HG03159 (cell line): Measurements from ENCODE around the gene HEPN1.
"Not testable (repeated sequence)": the region's sequence is repeated elsewhere in the genome, so short reads cannot be mapped to it uniquely, and the experiment has no call there.

Experiments
- ATAC-seq: cut with Tn5 transposase; IDR thresholded peaks from one replicate; pipeline ENCODE4 v1.9.1; 2021; ENCODE audit warnings: mild to moderate bottlenecking, moderate library complexity; ENCODE audit not compliant: unreplicated experiment

The HEPN1 gene

DNA sequence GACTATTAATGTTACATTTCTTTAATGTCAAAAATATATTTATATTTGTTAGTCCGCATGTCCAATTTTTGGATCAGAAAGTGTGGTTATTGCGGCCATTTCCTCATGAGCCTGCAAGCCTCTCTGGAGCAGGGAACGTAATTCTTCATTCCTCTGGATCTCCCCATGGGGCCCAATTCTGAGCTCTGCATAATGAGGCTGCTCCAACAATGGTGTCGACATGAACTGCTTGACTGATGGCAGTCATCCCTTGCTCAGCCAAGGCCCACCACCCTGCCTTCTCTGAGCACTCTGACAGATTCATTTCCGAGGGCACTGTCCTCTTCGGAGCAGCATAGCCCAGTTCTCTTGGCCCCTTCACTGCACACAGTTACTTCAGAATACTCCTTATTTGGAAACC, 19.9 kb downstream of the HEPN1 start:
- no peak for ATAC-seq

DNA sequence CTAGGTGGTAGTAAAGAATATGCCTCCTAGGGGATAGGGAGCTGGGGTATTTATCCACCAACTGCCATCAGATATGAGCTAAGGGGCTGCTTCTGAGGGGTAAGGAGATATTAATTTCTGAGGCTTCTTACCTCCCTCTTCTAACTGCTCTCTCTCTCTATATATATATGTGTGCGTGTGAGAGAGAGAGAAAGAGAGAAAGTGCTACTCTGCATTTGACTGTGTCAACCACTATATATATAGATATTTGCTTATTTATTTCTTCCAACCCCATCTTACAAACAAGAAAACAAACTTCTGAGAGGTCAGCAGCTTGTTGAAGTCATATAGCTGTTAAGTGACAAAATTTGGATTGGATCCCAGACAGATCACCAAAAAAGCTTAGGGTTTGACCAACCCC, 22.7 kb downstream of the HEPN1 start:
- no peak for ATAC-seq

DNA sequence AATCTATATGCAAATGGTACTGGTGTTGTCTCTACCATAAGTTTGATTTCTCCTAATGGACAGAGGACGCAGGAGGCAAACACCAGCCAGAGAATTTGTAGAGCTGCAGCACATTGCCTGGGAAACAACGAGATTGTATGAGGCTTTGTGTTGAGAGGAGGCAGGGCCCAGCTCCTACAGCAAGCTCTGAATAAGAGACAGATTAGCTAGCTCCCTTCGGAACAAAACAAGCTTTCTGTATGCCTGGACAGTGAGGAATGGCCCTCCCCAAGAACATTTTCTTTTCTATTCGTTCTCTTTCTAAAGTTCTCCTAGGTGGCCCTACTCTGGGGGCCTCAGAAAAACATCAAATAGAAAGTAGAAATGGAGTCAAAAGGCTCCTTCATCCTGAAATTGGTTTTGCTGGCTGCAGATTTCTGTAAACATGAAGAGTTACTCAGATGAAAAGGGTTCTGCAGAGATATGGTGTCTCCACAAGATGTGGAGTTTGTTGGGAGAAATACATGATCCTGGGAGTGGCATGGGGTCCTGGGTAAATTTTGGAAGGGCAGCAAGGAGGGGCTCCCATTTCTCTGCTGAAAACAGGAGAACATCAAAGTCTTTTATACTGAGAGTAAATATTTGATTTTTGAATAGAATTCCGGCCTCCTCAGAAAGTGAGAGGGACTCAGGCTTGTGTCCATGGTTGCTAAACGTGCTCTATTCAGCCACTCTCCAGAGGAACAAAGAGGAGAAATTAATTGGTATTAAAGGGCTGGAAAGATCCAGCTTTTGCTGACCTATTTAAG, 23.6 kb downstream of the HEPN1 start:
- no peak for ATAC-seq

DNA sequence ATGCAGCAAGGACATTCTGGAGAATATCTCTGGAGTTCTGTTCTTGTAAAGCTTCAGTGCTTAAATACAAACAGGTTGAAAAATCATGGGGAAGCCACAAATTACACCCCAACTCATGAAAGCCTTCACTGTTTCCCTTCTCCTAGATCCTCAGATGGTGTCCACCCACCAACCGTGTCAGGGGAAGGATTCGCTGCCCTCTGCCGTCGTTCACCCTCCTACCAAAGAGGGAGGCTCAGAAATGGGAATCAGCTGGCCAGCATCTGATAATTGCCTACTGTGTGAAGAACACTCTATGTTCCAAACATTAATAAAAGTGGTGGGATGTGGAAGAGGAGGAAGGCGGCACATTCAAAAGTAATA, 24.2 kb downstream of the HEPN1 start:
- ATAC-seq = no peak

DNA sequence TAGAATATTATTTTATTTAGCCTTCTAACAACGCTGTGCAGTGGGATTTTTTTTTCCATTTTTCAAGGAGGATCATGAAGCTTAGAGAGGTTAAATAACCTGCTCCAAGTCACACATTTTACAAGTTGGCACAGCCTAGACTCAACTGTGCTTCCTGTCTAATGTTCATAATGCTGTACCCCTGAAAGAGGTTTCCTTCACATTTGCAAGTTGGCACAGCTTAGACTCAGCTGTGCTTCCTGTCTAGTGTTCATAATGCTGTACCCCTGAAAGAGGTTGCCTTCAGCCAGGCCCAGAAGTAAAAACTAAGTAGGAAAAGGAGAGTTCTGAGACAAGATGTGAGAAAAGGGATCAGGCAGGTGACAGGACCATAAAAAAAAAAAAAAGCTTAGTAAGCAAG, 24.7 kb downstream of the HEPN1 start:
- ATAC-seq = no peak

DNA sequence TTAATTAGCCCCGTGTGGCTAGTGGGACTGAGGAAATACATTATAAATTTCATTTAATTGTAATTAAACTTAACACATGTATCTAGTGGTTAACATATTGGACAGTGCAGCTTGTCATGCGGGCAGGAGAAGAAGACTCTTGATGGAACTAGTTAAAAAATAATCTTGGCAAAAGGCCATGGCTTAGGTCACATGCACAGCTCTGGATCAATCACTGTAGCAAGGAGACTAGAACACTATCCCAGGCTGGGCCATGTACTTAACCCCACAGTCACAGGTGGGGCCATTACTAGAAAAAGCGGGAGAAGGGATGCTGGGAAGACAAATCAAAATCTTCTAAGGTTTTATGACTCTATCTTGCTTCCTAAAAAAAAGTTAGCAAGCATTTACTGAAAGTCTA, 25.5 kb downstream of the HEPN1 start:
- no peak for ATAC-seq

DNA sequence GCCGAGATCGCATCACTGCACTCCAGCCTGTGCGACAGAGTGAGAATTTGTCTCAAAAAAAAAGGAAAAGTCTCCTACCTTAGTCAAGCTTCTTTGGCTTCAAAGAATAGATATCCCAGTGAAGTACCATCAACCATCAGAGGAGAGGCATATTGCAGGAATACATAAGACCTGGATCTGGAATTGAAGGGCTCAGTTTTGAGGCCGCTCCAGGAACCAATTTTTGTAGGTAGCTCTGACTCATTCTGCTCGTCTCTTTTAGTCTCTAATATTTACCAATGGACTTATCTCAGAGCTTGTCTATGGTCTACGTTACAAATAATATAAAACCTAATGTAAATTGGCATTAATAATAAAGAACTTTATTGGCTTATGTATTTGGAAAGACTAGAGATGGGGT, 26.8 kb downstream of the HEPN1 start:
- no peak for ATAC-seq

DNA sequence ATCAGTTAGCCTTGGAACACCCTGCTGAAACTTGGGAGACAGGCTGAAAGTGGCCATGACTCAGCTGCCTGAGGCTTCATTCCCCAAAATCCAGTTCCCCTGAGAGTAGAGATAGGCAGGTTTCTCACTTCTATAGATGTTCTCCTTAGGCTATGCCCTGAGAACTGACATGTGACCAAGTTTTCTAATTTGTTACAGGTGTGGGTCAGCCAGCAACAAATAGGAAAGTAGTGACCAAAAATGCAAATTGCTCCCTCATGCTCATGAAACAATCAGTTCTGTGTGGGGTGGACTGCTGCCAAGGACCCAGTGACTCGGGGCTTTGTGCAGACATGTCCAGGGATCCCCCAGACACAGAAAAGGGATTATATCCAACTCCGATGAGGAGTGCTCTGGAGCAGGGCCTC, 27.7 kb downstream of the HEPN1 start:
- no peak for ATAC-seq

DNA sequence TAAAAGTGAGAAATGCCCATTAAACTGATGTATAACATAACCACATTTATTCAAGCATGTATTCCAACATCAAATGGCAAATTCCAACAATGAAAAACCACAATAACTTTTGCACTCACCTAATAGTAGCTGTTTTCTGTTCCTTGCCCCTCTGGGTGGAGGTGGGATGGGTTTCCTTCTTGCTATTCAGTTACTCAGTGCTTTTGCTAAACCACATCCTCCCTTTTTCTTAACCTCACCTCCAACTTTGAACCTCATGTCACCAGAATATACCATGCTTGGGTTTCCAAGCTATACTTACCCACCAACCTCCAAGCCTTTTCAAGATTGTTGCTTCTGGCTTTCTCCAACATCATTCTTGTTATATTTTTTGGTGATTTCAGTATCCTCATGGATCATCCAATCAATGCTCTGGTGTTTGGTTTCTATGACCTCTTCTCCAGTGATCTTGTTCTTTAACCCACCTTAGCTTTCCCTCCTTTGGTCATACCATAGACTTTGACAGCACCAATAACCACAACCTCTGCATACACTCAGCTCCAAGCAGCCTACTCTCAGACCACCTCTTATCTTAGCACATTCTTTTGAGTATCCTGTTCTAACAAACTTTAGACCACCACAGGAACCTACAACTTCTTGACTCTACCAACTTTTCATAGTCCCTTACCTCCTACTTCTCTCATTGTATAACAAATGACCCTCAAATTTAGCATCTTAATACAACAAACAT, 31.7 kb downstream of the HEPN1 start:
- no peak for ATAC-seq

DNA sequence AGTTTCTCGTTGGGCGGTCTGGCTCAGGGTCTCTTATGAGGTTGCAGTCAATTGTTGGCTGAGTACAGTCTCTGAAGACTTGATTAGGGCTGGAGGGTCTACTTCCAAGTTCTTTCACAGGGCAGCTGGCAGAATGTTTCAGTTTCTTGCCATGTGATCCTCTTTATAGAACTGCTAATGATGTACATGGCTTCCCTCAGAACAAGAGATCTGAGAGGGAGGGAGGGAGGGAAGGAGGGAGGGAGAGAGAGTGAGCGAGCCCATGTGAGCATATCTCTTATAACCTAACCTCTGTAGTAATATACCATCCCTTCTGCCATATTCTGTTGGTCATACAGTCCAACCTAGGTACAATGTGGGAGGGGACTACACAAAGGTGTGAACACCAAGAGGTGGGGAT, 32.3 kb downstream of the HEPN1 start:
- no peak for ATAC-seq

DNA sequence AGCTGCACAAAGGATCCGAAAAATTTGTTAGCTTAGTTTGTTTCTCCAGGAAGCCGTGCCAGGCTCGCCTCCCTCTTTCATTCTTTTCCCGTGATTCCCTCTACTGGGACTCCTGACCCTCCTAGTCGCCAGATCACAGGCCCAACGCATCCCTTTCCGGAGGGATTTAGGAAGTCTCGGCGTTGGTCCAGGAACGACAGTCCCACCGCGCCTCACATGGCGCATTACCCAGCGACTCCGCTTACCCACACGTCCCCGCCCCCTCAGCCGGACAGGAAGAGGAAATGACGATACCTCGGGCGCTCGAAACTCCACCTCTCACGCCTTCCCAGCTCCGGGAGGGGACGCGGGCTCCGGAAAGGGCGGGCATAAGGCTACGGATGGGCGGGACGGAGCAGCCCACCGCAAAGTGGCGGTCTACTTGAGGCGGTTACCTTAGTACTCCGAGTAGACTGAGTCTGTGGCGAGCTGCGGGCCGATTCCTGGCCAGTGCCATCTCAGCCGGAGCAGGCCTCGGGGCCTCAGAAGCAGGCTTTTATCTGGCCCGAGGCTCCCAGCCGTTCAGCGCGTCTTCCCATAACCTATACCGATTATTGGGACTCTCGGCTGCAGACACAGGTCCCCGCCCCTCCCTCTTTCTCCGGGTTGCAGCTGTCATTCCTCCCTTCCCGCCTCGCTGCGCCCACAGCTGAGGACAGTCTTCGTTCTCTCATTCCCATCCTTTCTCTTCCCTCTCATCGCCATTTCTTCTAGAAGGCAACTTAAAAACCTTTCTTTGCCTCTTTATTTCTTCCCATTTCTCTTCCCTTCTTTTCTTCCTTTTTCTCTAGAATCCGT, 34.9 kb downstream of the HEPN1 start, which contains the start of gene CCDC15:
TSS of gene CCDC15 (plus strand) at position 450 of the 837 bp plus-strand sequence. CDS start 531 bp downstream, outside the sequence.
- ATAC-seq = peak; percentile 100

DNA sequence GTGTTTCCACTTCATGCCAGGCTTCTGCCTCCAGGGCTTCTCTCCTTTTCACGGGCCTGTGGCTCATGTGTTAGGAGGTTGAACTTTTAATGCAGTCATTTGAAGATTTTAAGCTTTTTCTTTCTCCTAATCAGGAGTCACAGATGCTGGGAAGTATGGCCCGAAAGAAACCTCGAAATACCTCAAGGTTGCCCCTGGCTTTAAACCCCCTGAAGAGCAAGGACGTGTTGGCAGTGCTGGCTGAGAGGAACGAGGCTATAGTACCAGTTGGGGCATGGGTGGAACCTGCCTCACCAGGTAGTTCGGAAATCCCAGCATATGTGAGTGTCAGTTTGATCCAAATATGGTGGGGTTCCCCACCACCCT, 35.5 kb downstream of the HEPN1 start:
- ATAC-seq = no peak

DNA sequence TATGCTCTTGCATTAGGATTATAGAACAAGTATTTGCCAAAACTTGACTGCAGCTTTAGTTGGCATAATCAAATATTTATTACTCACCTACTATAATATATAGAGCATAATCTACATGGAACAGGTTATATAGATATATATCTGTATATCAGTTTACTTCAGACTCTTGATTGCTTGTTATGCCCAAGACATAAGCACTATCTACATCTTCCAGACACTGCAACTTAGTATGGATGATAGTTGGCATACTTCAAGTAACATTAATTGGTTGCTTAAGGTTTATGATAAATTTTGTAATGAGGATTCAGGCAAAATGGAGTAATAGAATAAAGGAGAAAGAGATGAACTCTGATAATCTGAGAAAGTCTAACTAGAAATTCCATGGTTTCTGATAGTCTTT, 36.0 kb downstream of the HEPN1 start:
- ATAC-seq = no peak

DNA sequence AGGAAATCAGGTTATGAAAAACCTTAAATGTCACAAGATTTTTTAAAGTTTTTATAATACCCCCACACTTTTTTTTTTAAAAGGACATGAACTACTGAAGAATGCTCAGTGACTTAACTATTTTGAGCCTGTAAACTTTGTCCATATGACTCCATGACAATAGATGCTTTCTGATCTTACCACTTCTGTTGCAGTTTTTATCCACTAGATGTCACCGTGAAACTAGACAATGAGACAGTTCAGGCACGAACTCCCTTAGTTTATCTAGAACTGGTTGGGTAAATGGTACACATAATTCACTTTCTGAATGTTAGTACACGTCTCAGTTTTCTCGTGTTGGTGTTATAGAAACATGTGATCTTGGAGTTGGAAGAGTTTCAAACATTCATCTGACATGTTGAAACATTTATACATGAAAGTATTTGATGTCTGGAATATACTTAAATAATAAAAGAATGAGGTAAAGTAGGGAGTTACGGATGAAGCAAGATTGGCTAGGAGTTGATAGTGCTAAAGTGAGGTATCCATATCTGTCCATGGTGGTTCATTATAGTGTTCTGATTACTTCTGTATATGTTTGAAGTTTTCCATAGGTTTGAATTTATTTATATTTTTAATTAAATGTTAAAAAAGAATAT, 43.0 kb downstream of the HEPN1 start:
- peak; percentile 97 for ATAC-seq

DNA sequence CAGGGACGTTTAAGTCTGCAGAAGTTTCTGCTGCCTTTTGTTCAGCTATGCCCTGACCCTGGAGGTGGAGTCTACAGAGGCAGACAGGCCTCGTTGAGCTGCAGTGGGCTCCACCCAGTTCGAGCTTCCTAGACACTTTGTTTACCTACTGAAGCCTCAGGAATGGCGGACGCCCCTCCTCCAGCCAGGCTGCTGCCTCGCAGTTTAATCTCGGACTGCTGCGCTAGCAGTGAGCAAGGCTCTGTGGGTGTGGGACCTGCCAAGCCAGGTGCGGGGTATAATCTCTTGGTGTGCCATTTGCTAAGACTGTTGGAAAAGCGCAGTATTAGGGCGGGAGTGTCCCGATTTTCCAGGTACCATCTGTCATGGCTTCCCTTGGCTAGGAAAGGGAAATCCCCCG, 49.1 kb downstream of the HEPN1 start:
- ATAC-seq = not testable (repeated sequence)
